Activated effector memory CD4-positive, alpha-beta T cell treated with Interleukin-2 at 50 U/mL for 16 hours (primary cell): Measurements from ENCODE around the gene ITGB3.
"Not testable (repeated sequence)": the region's sequence is repeated elsewhere in the genome, so short reads cannot be mapped to it uniquely, and the experiment has no call there.

ENCODE experiments used
- DNase-seq: peaks from one replicate; pipeline ENCODE4 v3.0.0-alpha.2; 2020

ITGB3 gene

DNA sequence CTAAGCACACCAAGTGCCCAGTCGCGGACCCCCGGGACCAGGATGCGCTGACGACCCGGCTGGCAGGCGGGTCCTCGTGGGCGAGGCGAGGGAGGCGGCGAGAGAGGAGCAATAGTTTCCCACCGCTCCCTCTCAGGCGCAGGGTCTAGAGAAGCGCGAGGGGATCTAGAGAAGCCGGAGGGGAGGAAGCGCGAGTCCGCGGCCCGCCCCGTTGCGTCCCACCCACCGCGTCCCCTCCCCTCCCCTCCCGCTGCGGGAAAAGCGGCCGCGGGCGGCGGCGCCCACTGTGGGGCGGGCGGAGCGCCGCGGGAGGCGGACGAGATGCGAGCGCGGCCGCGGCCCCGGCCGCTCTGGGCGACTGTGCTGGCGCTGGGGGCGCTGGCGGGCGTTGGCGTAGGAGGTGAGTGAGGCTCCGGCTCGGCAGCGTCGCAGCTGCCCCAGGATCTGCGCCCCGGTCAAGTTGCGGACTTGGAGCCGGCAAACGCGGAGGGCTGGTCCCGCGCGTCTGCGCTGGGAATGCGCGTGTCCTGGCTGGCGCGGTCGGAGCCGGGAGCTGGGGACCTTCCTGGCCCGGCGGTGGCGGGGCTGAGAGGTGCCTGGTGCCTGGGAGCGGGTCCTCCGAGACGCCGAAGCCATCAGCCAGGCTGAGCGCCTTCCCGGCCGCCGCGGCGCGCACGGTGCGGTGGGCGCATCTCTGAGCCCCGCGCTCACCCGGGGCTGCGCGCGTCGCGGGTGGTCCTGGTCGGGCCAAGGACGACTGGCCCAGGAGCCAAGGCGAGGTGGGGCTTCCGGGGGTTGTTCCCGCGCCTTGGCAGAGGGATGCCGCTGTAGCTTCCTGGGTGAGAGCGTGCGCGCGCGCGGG lies at the start of gene ITGB3:
ITGB3 (plus strand) TSS at position 287 of the 862 bp plus-strand sequence; CDS start at position 322, 35 bp downstream.
- peak; percentile 49 for DNase-seq

DNA sequence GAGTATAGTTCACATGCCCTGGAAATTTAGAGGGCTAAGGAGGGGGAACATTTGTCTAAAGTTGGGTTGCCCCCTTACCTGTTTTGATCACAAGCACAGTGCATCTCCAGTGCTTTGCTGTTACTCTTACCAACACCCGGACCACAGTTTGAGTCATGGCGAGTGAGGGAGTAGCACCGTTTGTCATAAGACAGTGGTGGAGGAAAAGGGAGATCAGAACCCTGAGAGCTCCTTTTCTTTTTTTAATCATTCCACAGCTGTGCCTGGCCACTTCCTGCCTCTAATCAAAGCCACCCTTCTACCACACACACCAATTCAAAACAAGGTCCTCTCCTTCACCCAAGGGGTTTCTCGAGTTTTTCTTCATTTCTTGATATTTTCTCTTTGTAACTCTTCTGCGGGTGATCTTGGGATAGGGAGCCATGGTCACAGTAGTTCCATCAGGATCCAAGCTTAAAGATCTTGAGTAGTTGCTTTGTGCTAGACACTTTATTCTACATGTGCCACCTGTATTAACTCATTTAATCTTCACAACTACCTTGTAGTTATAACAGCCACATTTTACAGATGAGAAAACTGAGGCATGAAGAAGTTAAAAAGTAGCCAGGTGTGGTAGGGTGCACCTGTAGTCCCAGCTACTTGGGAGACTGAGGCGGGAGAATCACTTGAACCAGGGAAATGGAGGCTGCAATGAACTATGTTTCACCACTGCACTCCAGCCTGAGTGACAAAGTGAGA lies 49.5 kb upstream of the ITGB3 start:
- peak; percentile 36 for DNase-seq

DNA sequence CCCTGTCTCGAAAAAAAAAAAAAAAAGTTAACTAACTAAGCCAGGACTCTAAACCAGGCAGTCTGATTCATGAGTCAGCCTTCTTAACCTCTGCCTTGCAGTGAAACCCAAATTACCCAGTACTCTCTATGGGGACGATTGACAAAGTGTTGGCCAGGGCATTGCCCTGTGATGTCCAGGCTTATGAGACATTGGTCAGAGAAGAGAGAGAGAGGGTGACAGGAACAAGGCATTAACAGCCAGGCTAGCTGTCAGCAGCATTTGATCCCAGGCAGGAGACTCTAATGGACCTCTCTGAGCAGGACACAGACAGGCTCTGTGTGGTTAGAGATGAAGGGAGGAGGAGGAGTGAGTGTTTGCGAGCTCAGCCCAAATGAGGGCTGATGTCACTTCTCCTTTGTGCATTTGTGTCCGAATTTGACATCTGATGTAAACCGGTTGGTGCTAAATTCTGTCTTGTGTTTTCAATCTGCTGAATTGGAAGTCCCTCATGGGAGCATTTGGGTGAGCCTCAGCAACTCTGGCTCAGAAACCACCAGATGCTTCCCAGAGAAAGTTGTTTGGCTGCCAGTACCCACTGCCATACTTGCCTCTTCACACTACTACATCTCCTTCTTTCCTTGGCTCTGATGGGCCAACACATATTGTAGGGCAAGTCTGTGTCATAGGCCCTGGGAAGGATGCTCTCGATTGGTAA lies 48.8 kb upstream of the ITGB3 start:
- DNase-seq = peak; percentile 32

DNA sequence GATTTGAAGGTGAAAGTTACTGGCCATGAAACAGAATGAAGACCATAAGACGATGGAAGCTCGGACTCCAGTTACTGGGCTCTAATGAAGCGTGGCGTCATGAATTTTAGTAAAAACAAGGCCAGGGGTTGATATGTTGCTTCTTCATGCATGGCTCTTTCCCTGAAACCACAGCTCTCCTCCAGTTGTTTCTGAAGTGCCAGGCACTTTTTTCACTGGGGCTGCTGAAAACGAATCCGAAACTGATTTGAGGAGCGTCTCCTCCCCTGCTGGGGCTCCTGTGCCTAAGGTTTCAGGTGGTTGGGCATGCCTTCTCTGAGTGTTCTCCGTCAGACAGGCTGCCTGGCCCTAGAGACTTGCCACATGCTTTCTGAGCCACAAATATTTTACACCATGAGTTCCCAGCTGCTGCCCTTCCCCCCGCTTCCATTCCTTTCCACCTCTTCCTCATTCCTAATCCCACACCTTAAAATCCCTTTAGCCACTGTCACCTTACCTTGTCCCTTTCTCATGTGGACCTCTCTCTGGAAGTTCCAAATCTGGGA lies 48.1 kb upstream of the ITGB3 start:
- peak; percentile 63 for DNase-seq

DNA sequence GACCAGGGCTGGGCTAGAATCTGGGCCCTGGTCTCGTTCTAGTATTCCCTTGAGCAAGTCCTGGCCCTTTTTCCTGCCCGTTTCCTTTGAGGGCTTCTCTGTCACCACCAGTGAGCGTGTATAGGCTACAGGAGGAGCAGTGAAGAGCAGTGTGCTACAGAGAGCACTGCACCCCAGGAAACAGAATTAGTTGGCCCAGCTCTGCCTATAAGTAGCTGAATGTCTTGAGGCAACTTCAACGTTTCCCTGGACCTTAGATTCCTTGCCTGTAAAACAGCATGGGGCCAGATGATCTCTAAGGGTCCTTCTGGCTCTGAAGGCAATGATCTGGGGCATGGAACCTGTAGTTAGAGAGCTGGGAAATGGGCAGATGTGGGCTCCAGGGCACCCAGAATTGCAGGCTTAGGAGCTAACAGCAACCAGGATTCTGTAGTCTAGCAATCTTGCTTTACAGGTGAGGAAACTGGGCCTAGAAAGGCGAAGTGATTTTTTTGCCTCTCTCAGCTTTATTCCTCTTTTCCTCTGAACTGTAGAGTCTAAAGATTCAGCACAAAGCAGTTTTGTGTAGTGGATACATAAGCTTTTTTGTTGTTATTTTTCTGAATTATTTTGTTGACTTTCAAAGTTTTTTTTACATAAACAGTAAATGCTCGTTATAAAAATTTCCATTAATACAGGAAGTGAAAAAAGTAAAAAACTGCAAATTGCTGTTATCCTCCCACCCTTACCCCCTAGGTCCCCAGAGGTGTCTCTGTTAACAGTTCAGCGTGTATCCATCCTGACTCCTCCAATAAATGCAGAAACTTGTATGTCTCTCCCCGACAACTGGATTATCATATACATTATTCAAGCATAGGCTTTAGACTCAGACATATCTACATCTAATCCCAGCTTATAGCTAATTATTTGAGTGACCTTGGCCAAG lies 46.2 kb upstream of the ITGB3 start:
- no peak for DNase-seq

DNA sequence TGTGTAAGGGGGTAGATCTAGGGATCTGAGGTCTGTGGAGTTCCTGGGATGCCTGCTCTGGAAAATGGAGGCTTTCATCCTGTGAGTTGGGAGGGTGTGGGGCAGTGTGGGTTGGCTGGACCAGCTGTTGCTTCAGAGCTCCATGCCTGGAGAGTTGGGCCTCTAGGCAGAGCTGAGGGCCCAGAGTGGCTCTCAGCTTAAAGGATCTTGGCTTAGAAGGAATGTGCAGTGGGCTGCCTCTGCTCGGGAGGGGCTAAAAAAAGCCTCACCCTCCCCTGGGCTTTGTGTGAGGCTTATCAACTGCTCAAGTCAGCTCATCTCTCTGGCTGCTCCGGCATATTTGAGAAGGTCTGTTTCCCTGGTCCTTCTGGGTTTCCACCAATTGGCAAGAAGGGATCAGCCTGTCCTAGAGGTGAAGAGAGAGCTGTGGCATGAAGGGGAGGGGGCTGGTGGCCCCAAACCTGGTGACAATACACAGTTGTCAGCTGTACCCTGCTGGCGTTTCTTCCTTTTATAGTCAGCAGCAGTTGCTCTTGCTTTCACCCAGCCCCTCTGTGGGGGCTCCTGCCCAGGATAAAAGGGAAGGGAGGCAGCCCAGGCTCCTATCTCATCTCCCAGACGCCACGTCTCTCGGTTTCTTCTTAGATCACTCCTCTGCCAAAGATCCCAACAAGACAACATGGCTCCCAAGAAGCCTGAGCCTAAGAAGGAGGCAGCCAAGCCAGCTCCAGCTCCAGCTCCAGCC lies 44.7 kb upstream of the ITGB3 start, which contains the start of gene MYL4:
MYL4 (plus strand) TSS at position 605 of the 745 bp plus-strand sequence; CDS start at position 680, 75 bp downstream.
- no peak for DNase-seq

DNA sequence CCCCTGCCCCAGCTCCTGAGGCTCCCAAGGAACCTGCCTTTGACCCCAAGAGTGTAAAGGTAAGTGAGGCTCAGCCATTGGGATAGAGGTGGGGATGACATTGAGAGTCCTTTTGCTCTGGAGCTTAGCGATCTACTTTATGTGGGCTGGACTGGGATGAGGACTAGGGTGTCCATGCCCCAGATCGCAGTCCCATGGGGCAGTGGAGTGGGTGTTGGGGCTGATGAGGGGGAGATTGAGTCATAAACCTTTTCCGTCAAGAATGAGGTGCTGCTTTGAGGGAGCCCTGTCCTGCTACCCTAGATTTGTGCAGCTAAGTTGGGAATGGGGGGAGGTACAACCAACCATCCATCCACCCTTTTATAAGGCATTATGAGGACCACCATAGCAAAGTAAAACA lies 44.1 kb upstream of the ITGB3 start:
- DNase-seq = no peak

DNA sequence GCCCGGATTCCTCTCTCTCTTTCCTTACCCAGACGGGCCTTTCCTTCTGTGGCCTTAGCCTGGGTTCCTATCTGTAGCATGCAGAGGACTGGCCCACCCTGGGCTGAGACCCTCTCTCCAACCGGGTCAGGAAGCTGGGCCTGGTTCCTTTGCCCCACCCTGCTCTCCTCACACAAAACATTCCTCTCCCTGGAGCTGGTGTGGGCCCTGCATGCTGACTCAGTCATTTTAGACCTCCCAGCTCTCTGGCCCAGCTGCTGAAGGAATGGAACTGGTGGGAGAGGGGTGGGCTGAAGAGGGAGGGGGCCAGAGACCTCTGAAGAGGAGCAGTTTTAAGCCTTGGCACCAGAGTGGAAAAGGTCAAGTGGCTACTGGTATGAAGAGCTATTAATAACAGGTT lies 43.5 kb upstream of the ITGB3 start:
- DNase-seq = no peak

DNA sequence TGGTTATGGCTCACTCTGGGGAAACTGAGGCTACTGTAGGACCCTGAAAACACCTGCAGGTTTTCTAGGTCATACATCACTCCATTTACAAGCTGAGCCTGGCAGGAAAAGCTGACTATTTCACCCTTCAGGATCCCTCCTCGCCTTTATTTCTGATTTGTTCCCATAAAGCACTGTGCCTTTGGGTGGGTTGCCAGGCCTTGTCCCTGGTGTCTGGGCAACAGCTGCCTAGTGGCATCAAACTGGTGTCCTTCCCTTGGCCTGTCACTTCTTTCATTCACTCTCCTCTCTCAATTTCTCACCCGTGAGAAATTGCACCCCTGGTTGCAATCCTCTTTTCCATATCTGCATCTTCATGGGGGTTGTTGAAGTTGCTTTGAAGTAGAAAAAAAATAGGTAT lies 42.8 kb upstream of the ITGB3 start:
- DNase-seq = no peak

DNA sequence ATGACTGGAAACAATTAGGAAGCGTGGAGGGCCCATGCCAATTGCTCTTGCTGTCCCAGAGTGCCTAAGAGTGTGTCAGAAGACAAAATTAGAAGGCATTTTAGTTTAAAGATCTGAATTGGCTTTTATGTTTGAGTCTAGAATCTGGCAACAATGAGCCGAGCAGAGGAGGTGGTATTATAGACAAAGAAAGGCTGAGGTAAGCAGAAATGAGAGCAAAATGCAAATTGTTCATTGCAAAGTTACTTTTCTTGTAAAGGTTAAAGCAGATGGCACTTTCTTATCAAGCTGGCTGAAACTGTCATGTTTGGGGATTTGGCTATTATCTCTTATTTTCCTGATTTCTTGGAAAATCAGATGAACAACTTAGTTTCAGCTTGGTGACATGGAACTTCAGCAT lies 41.2 kb upstream of the ITGB3 start:
- DNase-seq = no peak

DNA sequence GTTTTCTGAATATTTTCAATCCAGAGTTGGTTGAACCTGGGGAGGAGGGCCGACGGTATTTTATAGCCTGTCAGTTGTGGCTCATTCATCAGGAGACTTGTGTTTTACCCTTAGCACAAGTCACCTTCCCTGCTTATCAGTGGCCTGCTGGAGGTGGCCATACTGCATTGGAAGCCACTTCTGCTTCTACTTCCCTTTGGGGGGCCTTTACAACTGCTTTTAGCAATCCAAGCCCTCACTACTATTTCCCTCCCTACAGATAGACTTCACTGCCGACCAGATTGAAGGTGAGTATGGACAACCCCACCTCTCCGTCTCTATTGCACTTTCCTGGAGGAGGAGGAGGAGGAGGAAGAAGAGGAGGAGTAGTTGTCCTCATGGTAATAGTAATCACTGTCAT lies 40.1 kb upstream of the ITGB3 start:
- no peak for DNase-seq

DNA sequence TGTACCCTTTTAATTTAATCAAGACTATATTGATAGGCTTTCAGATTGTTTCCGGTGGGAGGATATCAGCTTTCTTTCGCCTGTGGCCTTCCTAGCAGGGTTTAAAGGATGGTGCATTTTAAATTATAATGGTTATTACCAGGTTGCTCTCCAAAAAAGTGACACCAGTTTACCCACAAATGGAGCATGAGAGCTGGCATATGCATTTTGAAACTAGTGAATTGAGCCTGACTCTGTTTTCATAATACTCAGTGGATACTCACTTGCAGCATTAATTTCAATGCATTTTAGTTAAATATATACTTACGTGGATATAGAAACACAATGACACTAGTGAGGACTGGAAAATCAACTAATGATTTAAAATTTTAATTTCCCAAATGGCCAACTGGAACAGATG lies 38.7 kb upstream of the ITGB3 start:
- DNase-seq = no peak

DNA sequence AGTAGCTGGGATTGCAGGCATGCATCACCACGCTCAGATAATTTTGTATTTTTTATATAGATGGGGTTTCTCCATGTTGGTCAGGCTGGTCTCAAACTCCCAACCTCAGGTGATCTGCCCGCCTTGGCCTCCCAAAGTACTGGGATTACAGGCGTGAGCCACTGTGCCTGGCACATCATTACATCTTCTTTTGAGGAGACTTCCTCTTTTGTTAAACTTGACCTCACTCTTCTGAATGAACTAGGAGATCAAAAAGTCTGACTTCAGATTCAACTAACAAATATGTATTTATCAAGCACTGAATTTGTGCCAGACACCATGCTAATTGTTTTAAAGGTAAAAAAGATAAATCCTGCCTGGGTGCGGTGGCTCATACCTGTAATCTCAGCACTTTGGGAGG lies 36.8 kb upstream of the ITGB3 start:
- not testable (repeated sequence) for DNase-seq

DNA sequence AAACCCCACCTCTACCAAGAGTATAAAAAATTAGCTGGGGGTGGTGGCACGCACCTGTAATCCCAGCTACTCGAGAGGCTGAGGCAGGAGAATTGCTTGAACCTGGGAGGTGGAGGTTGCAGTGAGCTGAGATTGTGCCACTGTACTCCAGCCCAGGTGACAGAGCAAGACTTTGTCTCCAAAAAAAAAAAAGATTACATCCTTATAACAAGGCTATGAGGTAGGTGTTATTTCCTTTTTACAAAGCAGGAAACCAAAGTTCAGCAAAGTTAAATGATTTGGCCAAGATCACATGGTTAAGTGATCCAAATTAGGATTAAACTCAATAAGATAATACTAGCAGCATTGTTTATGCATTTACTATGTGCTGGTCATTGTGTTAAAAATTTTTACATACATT lies 36.3 kb upstream of the ITGB3 start:
- not testable (repeated sequence) for DNase-seq

DNA sequence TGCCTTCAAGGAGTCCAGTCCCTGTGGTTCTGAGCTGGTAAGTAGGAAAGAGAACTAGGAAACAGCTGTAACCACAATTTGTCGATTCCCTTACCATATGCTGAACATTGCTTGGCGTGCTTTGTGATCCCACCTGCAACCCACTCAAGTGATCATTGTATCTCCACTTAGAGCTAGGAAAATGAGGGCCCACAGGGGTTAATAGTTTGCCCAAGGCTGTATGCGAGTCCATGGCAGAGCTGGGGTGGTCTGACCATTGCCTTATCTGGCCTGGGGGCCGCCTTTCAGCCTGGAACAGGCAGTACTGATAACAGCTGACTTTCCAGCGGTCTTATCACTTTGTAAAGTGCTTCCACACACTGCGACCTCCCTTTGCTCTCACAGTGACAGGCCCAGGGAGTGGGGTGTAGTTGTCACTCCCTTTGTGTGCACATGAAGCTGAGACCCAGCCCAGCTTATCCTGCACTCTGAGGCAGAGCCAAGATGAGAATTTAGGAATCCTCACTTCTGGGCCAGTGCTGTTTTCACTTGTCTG lies 34.7 kb upstream of the ITGB3 start:
- no peak for DNase-seq

DNA sequence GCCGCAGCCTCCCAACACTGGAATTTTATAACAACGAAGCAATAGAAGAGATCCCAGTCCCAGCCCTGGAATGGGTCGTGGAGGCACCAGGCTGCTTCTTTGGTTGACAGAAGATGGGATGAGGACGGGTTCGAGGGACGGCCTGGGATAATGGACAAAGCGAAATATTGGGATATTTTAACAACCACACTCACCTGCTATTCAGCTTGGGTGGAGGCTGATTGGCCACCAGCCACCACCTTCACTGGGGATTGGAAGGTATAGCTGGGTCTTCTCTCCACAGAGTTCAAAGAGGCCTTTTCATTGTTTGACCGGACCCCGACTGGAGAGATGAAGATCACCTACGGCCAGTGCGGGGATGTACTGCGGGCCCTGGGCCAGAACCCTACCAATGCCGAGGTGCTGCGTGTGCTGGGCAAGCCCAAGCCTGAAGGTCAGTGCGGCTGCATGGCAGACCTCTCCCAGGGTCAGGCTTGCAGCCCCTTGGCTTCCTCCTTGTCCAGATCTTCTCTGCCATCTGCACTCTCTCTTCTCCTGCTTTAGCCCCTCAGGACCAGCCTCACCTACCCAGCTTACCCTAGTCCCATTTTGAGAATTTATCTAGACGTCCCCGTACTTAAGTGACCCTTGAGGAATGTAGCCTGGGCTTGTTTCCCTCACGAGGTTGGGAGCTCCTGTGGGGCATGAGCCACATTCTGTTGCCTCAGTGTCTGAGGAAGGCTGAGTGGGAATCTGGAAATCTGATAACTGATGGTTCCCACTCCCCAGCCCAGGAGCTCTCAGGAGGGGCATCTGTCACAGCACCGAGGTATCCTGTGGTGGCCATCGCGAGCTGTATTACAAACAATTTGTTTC lies 33.8 kb upstream of the ITGB3 start:
- no peak for DNase-seq

DNA sequence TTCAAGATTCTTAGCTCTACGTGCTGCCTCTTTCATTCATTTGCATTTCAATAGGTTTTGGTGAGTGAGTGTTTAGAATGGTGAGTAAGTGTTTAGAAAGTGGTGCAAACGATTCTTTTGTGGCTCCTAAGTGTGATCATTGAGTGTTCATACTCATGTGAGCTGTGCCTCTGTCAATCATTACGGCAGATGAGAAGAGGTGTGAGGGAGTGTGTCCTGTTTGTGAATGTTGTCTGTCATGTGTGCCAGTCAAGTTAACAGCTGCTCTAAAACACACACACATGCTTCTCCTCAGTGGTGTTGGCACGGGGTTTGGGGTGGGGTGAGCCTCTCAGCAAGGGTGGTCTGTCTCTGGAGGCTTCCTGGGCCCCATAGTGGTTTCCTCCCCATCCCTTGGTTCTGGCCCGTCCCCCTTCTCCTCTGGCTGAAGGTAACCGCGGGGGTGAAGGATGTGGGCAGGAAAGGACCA lies 33.1 kb upstream of the ITGB3 start:
- DNase-seq = no peak

DNA sequence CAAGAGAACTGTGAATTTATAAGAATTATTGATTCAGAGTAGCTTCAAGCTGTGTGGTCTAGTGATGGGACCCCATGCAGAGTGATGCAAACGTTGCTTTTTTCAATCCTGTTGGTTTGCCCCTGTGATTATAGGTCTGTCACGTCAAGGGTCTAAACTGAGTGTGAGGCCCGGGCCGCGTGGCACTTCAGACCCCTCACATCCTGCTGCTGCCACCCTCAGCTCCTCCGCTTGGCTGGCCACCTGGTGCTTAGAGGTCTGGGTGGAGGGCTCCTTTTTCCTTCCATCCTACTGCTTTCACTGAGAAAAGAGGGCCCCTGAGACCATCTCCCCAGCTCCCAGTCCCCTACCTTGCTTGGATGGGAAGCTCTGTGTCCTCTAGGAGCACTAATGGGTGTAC lies 32.5 kb upstream of the ITGB3 start:
- no peak for DNase-seq

DNA sequence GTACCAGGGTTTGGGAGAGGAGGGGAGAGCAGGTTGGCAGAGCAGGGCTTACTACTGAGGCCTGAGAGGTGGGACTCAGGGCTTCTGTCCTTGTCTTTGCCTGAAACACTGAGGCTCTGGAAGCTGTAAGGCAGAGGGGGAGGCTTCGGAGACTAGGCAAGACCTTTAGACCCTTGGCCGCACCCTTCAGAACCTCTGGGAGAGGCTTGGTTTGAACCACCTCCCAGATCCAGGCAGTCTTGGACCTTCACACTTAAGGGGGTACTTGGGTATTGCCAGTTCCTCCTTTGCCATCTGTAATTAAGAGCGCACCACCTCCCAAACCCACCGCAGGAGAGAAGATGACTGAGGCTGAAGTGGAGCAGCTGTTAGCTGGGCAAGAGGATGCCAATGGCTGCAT lies 31.6 kb upstream of the ITGB3 start:
- no peak for DNase-seq

DNA sequence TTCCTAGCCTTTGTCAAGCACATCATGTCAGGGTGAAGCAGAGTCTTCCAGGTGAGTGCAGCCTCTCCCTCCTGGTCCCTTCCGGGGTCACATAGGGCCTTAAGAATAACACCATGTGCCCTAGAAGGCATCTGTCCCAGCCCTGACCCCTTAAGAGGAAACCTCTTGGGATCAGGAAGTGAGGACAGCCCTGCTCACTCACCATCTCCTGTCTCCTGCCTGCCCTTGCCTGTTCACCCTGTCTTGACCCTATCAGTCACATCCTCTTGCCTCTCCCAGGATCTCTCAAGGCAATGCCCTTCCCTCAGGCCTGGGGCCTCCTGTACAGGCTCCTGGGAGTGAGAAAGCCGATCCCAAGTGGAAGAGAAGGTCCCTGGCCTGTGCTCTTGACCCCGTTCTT lies 30.6 kb upstream of the ITGB3 start:
- no peak for DNase-seq
